ENCODE results near the gene GADL1. TPM values are rescaled to one million over a fixed set of nuclear protein-coding genes. Genes with fewer than 3 reads are reported as not detected.

The GADL1 gene
- polyA plus RNA-seq, 3 donors = not detected

- Mint-ChIP-seq H3K27ac (no peak overlapping the region), H3K9me3 (peaks cover 0 to 2% (median 0%) of the 10 kb centered on the region in 7 donors), H3K4me1 (peaks cover 14% of the 10 kb centered on the region), H3K36me3 (no peaks in the 10 kb centered on the region), H3K4me3 (no peak overlapping the region), H3K27me3 (ENCODE audit: low read depth in 3 of 3) (peaks cover 0 to 5% (median under 1%) of the 10 kb centered on the region in 3 donors)
- H3K4me3 ChIP-seq (replicated peaks in 1 of 3; ENCODE audit: low read depth in 2 of 3, low read length in 3 of 3) = no peak overlapping the region
- H3K9ac ChIP-seq (ENCODE audit: insufficient read depth, low read length, poor library complexity, severe bottlenecking) = no peak overlapping the region
- no peak overlapping the region for H3K27ac ChIP-seq (ENCODE audit: low read depth in 1 of 2, low read length in 2 of 2)
- H2AFZ ChIP-seq (ENCODE audit: insufficient read depth, low read depth, low read length, poor library complexity, severe bottlenecking) = no peak overlapping the region
- DNase-seq = no peak
- H3K27me3 ChIP-seq (ENCODE audit: control insufficient read depth in 2 of 2, insufficient read depth in 2 of 2, low read length in 2 of 2) = no peaks in the 10 kb centered on the region
- no peaks in the 10 kb centered on the region for H3K79me2 ChIP-seq (ENCODE audit: insufficient read depth, low read length)
- H3K4me2 ChIP-seq (replicated peaks; ENCODE audit: extremely low read depth, low read length, poor library complexity, severe bottlenecking) = no peak overlapping the region
- intact Hi-C loops (cut with micrococcal nuclease) = no loop called here
- TF ChIP-seq, protein P1, sequence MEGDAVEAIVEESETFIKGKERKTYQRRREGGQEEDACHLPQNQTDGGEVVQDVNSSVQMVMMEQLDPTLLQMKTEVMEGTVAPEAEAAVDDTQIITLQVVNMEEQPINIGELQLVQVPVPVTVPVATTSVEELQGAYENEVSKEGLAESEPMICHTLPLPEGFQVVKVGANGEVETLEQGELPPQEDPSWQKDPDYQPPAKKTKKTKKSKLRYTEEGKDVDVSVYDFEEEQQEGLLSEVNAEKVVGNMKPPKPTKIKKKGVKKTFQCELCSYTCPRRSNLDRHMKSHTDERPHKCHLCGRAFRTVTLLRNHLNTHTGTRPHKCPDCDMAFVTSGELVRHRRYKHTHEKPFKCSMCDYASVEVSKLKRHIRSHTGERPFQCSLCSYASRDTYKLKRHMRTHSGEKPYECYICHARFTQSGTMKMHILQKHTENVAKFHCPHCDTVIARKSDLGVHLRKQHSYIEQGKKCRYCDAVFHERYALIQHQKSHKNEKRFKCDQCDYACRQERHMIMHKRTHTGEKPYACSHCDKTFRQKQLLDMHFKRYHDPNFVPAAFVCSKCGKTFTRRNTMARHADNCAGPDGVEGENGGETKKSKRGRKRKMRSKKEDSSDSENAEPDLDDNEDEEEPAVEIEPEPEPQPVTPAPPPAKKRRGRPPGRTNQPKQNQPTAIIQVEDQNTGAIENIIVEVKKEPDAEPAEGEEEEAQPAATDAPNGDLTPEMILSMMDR (IDR thresholded peaks at IDR 0.05) = no peak
- peaks cover 8 to 24% of the 10 kb centered on the region in 2 donors for H3K4me1 ChIP-seq (ENCODE audit: control insufficient read depth in 1 of 2, insufficient read depth in 2 of 2, low read length in 2 of 2)
- no peaks in the 10 kb centered on the region for H3K9me3 ChIP-seq (replicated peaks in 1 of 2; ENCODE audit: control insufficient read depth in 1 of 2, insufficient read depth in 1 of 2, low read length in 2 of 2)
- 98% methylated on average over 6 of the region's 7 CpGs for WGBS (ENCODE audit: insufficient coverage)
- no peaks in the 10 kb centered on the region for H4K20me1 ChIP-seq (ENCODE audit: insufficient read depth, low read length)
- H3K36me3 ChIP-seq (replicated peaks in 1 of 2; ENCODE audit: control insufficient read depth in 1 of 2, insufficient read depth in 2 of 2, low read length in 2 of 2) = no peaks in the 10 kb centered on the region
These were observed 143.5 kb downstream of the GADL1 start for GRCh38 chr3:30750967-30751366.

DNA sequence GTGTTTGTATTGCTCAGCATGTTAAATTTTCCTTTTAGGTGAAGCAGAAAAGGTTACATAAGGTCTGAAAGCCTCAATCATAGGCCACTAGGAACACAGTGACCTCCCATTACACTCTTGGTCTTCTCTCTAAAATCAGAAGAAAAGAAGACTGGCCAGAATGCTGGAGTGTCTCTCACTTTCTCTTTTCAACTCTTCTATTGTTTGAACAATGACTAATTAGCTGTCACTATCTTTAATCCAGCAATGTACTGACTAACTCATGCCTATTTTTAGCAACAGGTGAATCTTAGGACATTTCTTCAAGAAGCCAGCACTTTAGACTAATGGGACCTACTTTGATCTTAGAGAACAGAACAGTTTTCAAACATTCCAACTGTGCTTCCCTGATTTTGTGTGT is 145.2 kb downstream of the GADL1 start:
- intact Hi-C loops (cut with micrococcal nuclease) = no loop called here
- no peaks in the 10 kb centered on the region for H4K20me1 ChIP-seq (ENCODE audit: insufficient read depth, low read length)
- H3K4me1 ChIP-seq (ENCODE audit: control insufficient read depth in 1 of 2, insufficient read depth in 2 of 2, low read length in 2 of 2) = peaks cover 8 to 24% of the 10 kb centered on the region in 2 donors
- no peak overlapping the region for H3K27ac ChIP-seq (ENCODE audit: low read depth in 1 of 2, low read length in 2 of 2)
- DNase-seq = no peak
- no peak overlapping the region for H2AFZ ChIP-seq (ENCODE audit: insufficient read depth, low read depth, low read length, poor library complexity, severe bottlenecking)
- H3K4me2 ChIP-seq (replicated peaks; ENCODE audit: extremely low read depth, low read length, poor library complexity, severe bottlenecking) = no peak overlapping the region
- H3K9ac ChIP-seq (ENCODE audit: insufficient read depth, low read length, poor library complexity, severe bottlenecking) = no peak overlapping the region
- H3K36me3 Mint-ChIP-seq = no peaks in the 10 kb centered on the region
- no peak overlapping the region for H3K4me3 ChIP-seq (replicated peaks in 1 of 3; ENCODE audit: low read depth in 2 of 3, low read length in 3 of 3)
- no peaks in the 10 kb centered on the region for H3K9me3 ChIP-seq (replicated peaks in 1 of 2; ENCODE audit: control insufficient read depth in 1 of 2, insufficient read depth in 1 of 2, low read length in 2 of 2)
- H3K9me3 Mint-ChIP-seq = peaks cover 0 to 2% (median 0%) of the 10 kb centered on the region in 7 donors
- H3K4me3 Mint-ChIP-seq = no peak overlapping the region
- TF ChIP-seq, protein P1 (IDR thresholded peaks at IDR 0.05) = no peak
- no peaks in the 10 kb centered on the region for H3K36me3 ChIP-seq (replicated peaks in 1 of 2; ENCODE audit: control insufficient read depth in 1 of 2, insufficient read depth in 2 of 2, low read length in 2 of 2)
- H3K79me2 ChIP-seq (ENCODE audit: insufficient read depth, low read length) = no peaks in the 10 kb centered on the region
- no peaks in the 10 kb centered on the region for H3K27me3 ChIP-seq (ENCODE audit: control insufficient read depth in 2 of 2, insufficient read depth in 2 of 2, low read length in 2 of 2)
- H3K27ac Mint-ChIP-seq = no peak overlapping the region
- H3K4me1 Mint-ChIP-seq = peaks cover 14% of the 10 kb centered on the region
- peaks cover 0 to 6% (median 1%) of the 10 kb centered on the region in 3 donors for H3K27me3 Mint-ChIP-seq (ENCODE audit: low read depth in 3 of 3)

Data from CD14-positive monocyte (primary cell).